H9 (cell line): ENCODE data around the gene CCDC192. TPM values are rescaled to one million over a fixed set of nuclear protein-coding genes. Genes with fewer than 3 reads are reported as not detected.

ENCODE experiments used
- DNase-seq: peaks from one replicate; pipeline ENCODE4 v3.0.0-alpha.2; 2017
- H2AFZ ChIP-seq: one replicate; pipeline ENCODE4 v1.6.1; 2013; ENCODE audit warnings: mild to moderate bottlenecking, low read length, control low read depth, moderate library complexity
- H2AK5ac ChIP-seq: 2 replicates; pipeline ENCODE4 v1.6.1; 2013; ENCODE audit warnings: low read length, control low read depth, mixed read lengths; ENCODE audit not compliant: insufficient read length
- H2BK120ac ChIP-seq: one replicate; pipeline ENCODE4 v1.6.1; 2013; ENCODE audit warnings: low read depth, mild to moderate bottlenecking, low read length, control low read depth, inconsistent platforms; ENCODE audit not compliant: poor library complexity, severe bottlenecking
- H2BK12ac ChIP-seq: 2 replicates; pipeline ENCODE4 v1.6.1; 2013; ENCODE audit warnings: low read length, control low read depth, mixed read lengths, low read depth; ENCODE audit not compliant: insufficient read length
- H2BK15ac ChIP-seq: 2 replicates; pipeline ENCODE4 v1.6.1; 2013; ENCODE audit warnings: low read depth, low read length, control low read depth
- H2BK20ac ChIP-seq: one replicate; pipeline ENCODE4 v1.6.1; 2013; ENCODE audit warnings: low read depth, mild to moderate bottlenecking, low read length, control low read depth, inconsistent platforms; ENCODE audit not compliant: poor library complexity, severe bottlenecking
- H2BK5ac ChIP-seq: 2 replicates; pipeline ENCODE4 v1.6.1; 2013; ENCODE audit warnings: low read length, control low read depth, mixed read lengths; ENCODE audit not compliant: insufficient read length
- H3K14ac ChIP-seq: 2 replicates; pipeline ENCODE4 v1.6.1; 2013; ENCODE audit warnings: low read length, control low read depth; ENCODE audit not compliant: insufficient read depth
- H3K18ac ChIP-seq: 2 replicates; pipeline ENCODE4 v1.6.1; 2013; ENCODE audit warnings: low read depth, mild to moderate bottlenecking, mixed read lengths, low read length, control low read depth; ENCODE audit not compliant: insufficient read length
- H3K23ac ChIP-seq: 2 replicates; pipeline ENCODE4 v1.6.1; 2013; ENCODE audit warnings: low read length, control low read depth, mixed read lengths, low read depth; ENCODE audit not compliant: insufficient read length
- H3K23me2 ChIP-seq: 2 replicates; pipeline ENCODE4 v1.6.1; 2013; ENCODE audit warnings: low read depth, mild to moderate bottlenecking, mixed read lengths, low read length, control low read depth; ENCODE audit not compliant: insufficient read length, poor library complexity, severe bottlenecking
- H3K27ac ChIP-seq: 2 replicates; pipeline ENCODE4 v1.5.1; 2013; ENCODE audit warnings: low read length, control low read depth, mixed read lengths, low read depth; ENCODE audit not compliant: insufficient read length
- H3K27me3 ChIP-seq: 2 replicates; pipeline ENCODE4 v1.6.1; 2013; ENCODE audit warnings: low read length, control low read depth, inconsistent platforms; ENCODE audit not compliant: insufficient read depth
- H3K4ac ChIP-seq: 2 replicates; pipeline ENCODE4 v1.6.1; 2013; ENCODE audit warnings: low read depth, mild to moderate bottlenecking, control low read depth, inconsistent platforms, low read length, moderate library complexity
- H3K4me1 ChIP-seq: 2 replicates; pipeline ENCODE4 v1.6.1; 2013; ENCODE audit warnings: low read length, control low read depth, inconsistent platforms; ENCODE audit not compliant: insufficient read depth
- H3K4me2 ChIP-seq: 2 replicates; pipeline ENCODE4 v1.6.1; 2013; ENCODE audit warnings: low read length, control low read depth, mixed read lengths; ENCODE audit not compliant: insufficient read length, insufficient read depth
- H3K56ac ChIP-seq: 2 replicates; pipeline ENCODE4 v1.6.1; 2013; ENCODE audit warnings: low read depth, mild to moderate bottlenecking, mixed read lengths, low read length, control low read depth; ENCODE audit not compliant: insufficient read length
- H3K79me1 ChIP-seq: 2 replicates; pipeline ENCODE4 v1.6.1; 2013; ENCODE audit warnings: low read depth, mild to moderate bottlenecking, moderate library complexity, low read length, control low read depth, inconsistent platforms; ENCODE audit not compliant: insufficient read depth, poor library complexity, severe bottlenecking
- H3K79me2 ChIP-seq: 2 replicates; pipeline ENCODE4 v1.6.1; 2013; ENCODE audit warnings: low read length, control low read depth, inconsistent platforms; ENCODE audit not compliant: insufficient read depth
- H3K9ac ChIP-seq: 2 replicates; pipeline ENCODE4 v1.6.1; 2013; ENCODE audit warnings: low read length, control low read depth, mixed read lengths; ENCODE audit not compliant: insufficient read length; ENCODE audit errors: extremely low read depth
- H3K9me3 ChIP-seq: one replicate; pipeline ENCODE4 v1.6.1; 2013; ENCODE audit warnings: low read depth, low read length, inconsistent platforms; ENCODE audit not compliant: control insufficient read depth
- H3T11ph ChIP-seq: one replicate; pipeline ENCODE4 v1.6.1; 2013; ENCODE audit warnings: mild to moderate bottlenecking, low read length, control low read depth, inconsistent platforms
- H4K20me1 ChIP-seq: one replicate; pipeline ENCODE4 v1.6.1; 2013; ENCODE audit not compliant: control insufficient read depth, insufficient read length, insufficient read depth
- H4K5ac ChIP-seq: 2 replicates; pipeline ENCODE4 v1.6.1; 2013; ENCODE audit warnings: low read depth, mild to moderate bottlenecking, mixed read lengths, low read length, control low read depth; ENCODE audit not compliant: insufficient read length
- H4K8ac ChIP-seq: replicated peaks from 2 replicates; pipeline ENCODE4 v1.6.1; 2013; ENCODE audit warnings: low read length, control low read depth, mixed read lengths, low read depth; ENCODE audit not compliant: insufficient read length
- H4K91ac ChIP-seq: 2 replicates; pipeline ENCODE4 v1.6.1; 2013; ENCODE audit warnings: low read depth, mild to moderate bottlenecking, moderate library complexity, mixed read lengths, low read length, control low read depth; ENCODE audit not compliant: insufficient read length
- H3K27ac Mint-ChIP-seq, 3 experiments: 2 replicates in 2 of 3; 3 replicates in 1 of 3; pipeline ENCODE4 v1.8.0; 2020 to 2021; ENCODE audit warnings: mixed read lengths in 3 of 3, mild to moderate bottlenecking in 1 of 3, moderate library complexity in 1 of 3
- H3K27me3 Mint-ChIP-seq: 2 replicates; pipeline ENCODE4 v1.8.0; 2021; ENCODE audit warnings: low read depth, mild to moderate bottlenecking, moderate library complexity, mixed read lengths
- H3K36me3 Mint-ChIP-seq, 3 experiments: 2 replicates in 2 of 3; 3 replicates in 1 of 3; pipeline ENCODE4 v1.8.0; 2020 to 2021; ENCODE audit warnings: low read depth in 3 of 3, mixed read lengths in 3 of 3; ENCODE audit not compliant: insufficient read depth in 1 of 3
- H3K4me1 Mint-ChIP-seq, 2 experiments: 2 replicates each; pipeline ENCODE4 v1.8.0; 2020; ENCODE audit warnings: mixed read lengths in 2 of 2
- H3K4me3 Mint-ChIP-seq, 2 experiments: 2 replicates in 1 of 2; 3 replicates in 1 of 2; pipeline ENCODE4 v1.8.0; 2020 to 2021; ENCODE audit warnings: mild to moderate bottlenecking in 2 of 2, mixed read lengths in 2 of 2, moderate library complexity in 1 of 2
- H3K9me3 Mint-ChIP-seq, 2 experiments: 2 replicates in 1 of 2; 3 replicates in 1 of 2; pipeline ENCODE4 v1.8.0; 2020; ENCODE audit warnings: mild to moderate bottlenecking in 2 of 2, mixed read lengths in 2 of 2, moderate library complexity in 1 of 2
- total RNA-seq: library from RNA; stranded (reverse); gene quantifications from 2 replicates; pipeline ENCODE4 v1.2.1, GENCODE V29; 2021
- TF ChIP-seq, protein P1 (sequence below): fragments of 200-600 bp; sonication (generic); conservative IDR thresholded peaks from 3 replicates; pipeline ENCODE4 v1.8.0; 2021; ENCODE audit warnings: antibody characterized with exemption, mild to moderate bottlenecking

The CCDC192 gene
- total RNA-seq, 1 experiment from 2014 or later = not detected

DNA sequence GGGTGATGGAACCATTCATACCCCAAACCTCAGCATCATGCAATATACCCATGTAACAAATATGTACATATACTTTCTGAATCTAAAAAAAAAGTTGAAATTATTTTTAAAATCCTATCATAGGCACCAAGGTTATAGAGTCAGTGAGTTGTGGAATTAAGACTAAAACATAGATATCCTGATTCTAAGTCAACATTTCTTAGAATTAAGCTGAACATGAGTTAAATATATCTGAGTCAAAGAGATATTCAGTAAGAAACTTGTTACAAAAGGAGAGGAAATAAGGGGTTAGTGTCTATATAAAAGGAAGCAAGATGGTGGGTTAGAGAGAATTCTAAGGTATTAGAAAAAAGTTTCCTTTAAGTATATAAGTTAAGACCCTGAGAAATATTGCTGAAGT is 89.9 kb downstream of the CCDC192 start:
- H3K27ac Mint-ChIP-seq = no peak overlapping the region
- no peak overlapping the region for H3K23ac ChIP-seq

More for the DNA sequence above, 89.9 kb downstream of the CCDC192 start:
- H2BK12ac ChIP-seq = no peak overlapping the region
- H3K14ac ChIP-seq = no peak overlapping the region
- no peak overlapping the region for H3K27ac ChIP-seq
- H4K91ac ChIP-seq = no peak overlapping the region
- no peaks in the 10 kb centered on the region for H3K9me3 ChIP-seq
- H4K20me1 ChIP-seq = no peaks in the 10 kb centered on the region
- Mint-ChIP-seq H3K4me1 (peaks cover 6 to 8% of the 10 kb centered on the region in 2 experiments), H3K27me3 (no peaks in the 10 kb centered on the region; the same call in none of the 2 replicates), H3K9me3 (peaks cover 2 to 3% of the 10 kb centered on the region in 2 experiments; a peak in 2 of 5 replicates), H3K4me3 (no peak overlapping the region), H3K36me3 (no peaks in the 10 kb centered on the region; a peak in 2 of 7 replicates)
- TF ChIP-seq, protein P1, sequence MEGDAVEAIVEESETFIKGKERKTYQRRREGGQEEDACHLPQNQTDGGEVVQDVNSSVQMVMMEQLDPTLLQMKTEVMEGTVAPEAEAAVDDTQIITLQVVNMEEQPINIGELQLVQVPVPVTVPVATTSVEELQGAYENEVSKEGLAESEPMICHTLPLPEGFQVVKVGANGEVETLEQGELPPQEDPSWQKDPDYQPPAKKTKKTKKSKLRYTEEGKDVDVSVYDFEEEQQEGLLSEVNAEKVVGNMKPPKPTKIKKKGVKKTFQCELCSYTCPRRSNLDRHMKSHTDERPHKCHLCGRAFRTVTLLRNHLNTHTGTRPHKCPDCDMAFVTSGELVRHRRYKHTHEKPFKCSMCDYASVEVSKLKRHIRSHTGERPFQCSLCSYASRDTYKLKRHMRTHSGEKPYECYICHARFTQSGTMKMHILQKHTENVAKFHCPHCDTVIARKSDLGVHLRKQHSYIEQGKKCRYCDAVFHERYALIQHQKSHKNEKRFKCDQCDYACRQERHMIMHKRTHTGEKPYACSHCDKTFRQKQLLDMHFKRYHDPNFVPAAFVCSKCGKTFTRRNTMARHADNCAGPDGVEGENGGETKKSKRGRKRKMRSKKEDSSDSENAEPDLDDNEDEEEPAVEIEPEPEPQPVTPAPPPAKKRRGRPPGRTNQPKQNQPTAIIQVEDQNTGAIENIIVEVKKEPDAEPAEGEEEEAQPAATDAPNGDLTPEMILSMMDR = no peak
- H3K4me1 ChIP-seq = no peaks in the 10 kb centered on the region
- H2BK120ac ChIP-seq = no peak overlapping the region
- no peak overlapping the region for H4K8ac ChIP-seq
- no peaks in the 10 kb centered on the region for H3K23me2 ChIP-seq
- H2AK5ac ChIP-seq = no peak overlapping the region
- H3K79me2 ChIP-seq = no peaks in the 10 kb centered on the region
- H2BK5ac ChIP-seq = no peak overlapping the region
- H3K18ac ChIP-seq = no peak overlapping the region
- H3K4me2 ChIP-seq = no peak overlapping the region
- H3T11ph ChIP-seq = no peak overlapping the region
- H3K56ac ChIP-seq = no peak overlapping the region
- no peak for DNase-seq
- no peak overlapping the region for H3K9ac ChIP-seq
- no peak overlapping the region for H4K5ac ChIP-seq
- no peak overlapping the region for H2BK20ac ChIP-seq
- H2AFZ ChIP-seq = no peak overlapping the region
- H3K27me3 ChIP-seq = no peaks in the 10 kb centered on the region
- H3K4ac ChIP-seq = no peak overlapping the region
- no peak overlapping the region for H2BK15ac ChIP-seq
- no peaks in the 10 kb centered on the region for H3K79me1 ChIP-seq
